ENCODE data around the gene C11orf68.

DNA sequence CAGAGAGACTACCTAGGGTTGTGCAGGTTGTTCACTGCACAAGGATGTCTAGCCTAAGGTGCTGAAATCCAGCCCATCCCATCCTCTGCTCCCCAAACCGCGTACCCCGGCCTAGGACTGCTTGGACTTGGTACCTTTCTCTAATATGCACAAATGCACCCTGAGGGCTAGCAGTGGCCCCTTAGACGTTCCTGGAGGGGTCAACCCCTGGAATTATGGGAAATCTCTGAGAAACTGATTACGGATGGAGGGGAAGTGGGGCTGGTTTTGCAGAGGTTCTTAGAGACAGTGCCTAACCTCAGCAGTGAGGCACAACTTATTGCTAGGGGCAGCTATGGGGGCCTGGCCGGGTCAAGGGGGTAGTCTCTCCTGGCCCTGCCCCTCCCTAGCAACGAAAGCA lies 2.5 kb downstream of the C11orf68 start:
- TF ChIP-seq, protein P1, sequence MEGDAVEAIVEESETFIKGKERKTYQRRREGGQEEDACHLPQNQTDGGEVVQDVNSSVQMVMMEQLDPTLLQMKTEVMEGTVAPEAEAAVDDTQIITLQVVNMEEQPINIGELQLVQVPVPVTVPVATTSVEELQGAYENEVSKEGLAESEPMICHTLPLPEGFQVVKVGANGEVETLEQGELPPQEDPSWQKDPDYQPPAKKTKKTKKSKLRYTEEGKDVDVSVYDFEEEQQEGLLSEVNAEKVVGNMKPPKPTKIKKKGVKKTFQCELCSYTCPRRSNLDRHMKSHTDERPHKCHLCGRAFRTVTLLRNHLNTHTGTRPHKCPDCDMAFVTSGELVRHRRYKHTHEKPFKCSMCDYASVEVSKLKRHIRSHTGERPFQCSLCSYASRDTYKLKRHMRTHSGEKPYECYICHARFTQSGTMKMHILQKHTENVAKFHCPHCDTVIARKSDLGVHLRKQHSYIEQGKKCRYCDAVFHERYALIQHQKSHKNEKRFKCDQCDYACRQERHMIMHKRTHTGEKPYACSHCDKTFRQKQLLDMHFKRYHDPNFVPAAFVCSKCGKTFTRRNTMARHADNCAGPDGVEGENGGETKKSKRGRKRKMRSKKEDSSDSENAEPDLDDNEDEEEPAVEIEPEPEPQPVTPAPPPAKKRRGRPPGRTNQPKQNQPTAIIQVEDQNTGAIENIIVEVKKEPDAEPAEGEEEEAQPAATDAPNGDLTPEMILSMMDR (IDR thresholded peaks at IDR 0.05): no peak
- TF ChIP-seq POLR2A (IDR thresholded peaks at IDR 0.05): no peak

Data from thyroid gland (tissue), 4 donors.